Prostate gland (tissue), 2 donors: ENCODE data around the gene PPP1R3D.
A peak's percentile ranks its signal among the peaks of the same experiment; 100 is the strongest.

Experiments
- POLR2AphosphoS5 ChIP-seq: sonication (generic); formaldehyde crosslinking; IDR thresholded peaks from one replicate; pipeline ENCODE4 v1.6.1; 2017; ENCODE audit warnings: antibody characterized with exemption
- TF ChIP-seq, protein P1 (sequence below), 4 experiments: fragments of 200-600 bp in 2 of 4; fragments of 450-650 bp in 2 of 4; sonication (generic) in 2 of 4; IDR thresholded peaks; 1 replicate in 3 of 4; 2 replicates in 1 of 4; pipeline ENCODE4 v1.5.1; 2016 to 2019; ENCODE audit warnings: antibody characterized with exemption in 4 of 4, mild to moderate bottlenecking in 2 of 4, moderate library complexity in 2 of 4

DNA sequence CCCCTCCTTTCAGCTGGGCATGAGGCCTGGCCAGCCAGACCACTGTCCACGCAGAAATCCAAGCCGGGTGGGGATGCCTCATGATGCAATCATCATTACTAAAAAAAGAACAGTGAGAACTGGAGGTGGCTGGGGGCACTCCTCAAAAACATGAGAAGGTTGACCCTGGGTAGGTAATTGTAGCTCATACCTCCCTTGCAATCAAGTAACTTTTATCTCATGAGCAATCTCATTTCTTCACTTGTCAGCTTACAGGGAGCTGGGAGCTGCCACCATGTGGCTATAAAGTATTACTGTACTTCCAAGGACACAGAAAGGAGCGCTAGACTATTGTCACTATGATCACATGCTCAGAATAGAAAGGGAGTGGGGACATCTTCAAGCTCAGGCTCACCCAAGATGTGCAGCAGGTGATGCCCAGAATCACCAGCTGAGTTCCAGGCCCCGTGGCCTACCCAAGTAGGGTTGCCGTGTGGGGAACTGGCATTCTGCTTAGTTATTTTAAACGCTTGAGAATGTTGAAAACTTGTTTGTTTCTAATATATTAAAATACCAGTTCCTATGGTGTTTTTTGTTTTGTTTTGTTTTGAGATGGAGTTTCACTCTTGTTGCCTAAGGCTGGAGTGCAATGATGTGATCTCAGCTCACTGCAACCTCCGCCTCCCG lies 15.2 kb upstream of the PPP1R3D start:
- TF ChIP-seq, protein P1, sequence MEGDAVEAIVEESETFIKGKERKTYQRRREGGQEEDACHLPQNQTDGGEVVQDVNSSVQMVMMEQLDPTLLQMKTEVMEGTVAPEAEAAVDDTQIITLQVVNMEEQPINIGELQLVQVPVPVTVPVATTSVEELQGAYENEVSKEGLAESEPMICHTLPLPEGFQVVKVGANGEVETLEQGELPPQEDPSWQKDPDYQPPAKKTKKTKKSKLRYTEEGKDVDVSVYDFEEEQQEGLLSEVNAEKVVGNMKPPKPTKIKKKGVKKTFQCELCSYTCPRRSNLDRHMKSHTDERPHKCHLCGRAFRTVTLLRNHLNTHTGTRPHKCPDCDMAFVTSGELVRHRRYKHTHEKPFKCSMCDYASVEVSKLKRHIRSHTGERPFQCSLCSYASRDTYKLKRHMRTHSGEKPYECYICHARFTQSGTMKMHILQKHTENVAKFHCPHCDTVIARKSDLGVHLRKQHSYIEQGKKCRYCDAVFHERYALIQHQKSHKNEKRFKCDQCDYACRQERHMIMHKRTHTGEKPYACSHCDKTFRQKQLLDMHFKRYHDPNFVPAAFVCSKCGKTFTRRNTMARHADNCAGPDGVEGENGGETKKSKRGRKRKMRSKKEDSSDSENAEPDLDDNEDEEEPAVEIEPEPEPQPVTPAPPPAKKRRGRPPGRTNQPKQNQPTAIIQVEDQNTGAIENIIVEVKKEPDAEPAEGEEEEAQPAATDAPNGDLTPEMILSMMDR (IDR thresholded peaks at IDR 0.05) = peak in 3 of 4 experiments; percentile 25 to 41 (median 34)
- TF ChIP-seq POLR2AphosphoS5 = peak; percentile 44
